HEK293 (cell line): ENCODE results near the gene CDC42SE1.

ENCODE experiments used
- GLIS1 ChIP-seq: fragments of 450-650 bp; formaldehyde crosslinking; IDR thresholded peaks from 2 replicates; pipeline ENCODE4 v1.5.1; 2016; ENCODE audit warnings: missing biosample characterization, missing genetic modification characterization
- GLIS2 ChIP-seq: fragments of 450-650 bp; formaldehyde crosslinking; IDR thresholded peaks from 2 replicates; pipeline ENCODE4 v1.5.1; 2016; ENCODE audit warnings: missing biosample characterization, missing genetic modification characterization
- KLF10 ChIP-seq: fragments of 450-650 bp; IDR thresholded peaks from 2 replicates; pipeline ENCODE4 v1.5.1; 2018; ENCODE audit warnings: missing biosample characterization, mild to moderate bottlenecking, missing genetic modification characterization
- KLF16 ChIP-seq: fragments of 450-650 bp; formaldehyde crosslinking; IDR thresholded peaks from 2 replicates; pipeline ENCODE4 v1.5.1; 2017; ENCODE audit warnings: missing biosample characterization, missing genetic modification characterization
- YY1 ChIP-seq: fragments of 450-650 bp; formaldehyde crosslinking; IDR thresholded peaks from 2 replicates; pipeline ENCODE4 v1.5.1; 2018; ENCODE audit warnings: missing biosample characterization, missing genetic modification characterization
- ZBTB17 ChIP-seq: fragments of 450-650 bp; formaldehyde crosslinking; IDR thresholded peaks from 2 replicates; pipeline ENCODE4 v1.5.1; 2016; ENCODE audit warnings: missing biosample characterization, missing genetic modification characterization
- ZFP37 ChIP-seq: fragments of 450-650 bp; formaldehyde crosslinking; IDR thresholded peaks from 2 replicates; pipeline ENCODE4 v1.5.1; 2016; ENCODE audit warnings: missing biosample characterization, missing genetic modification characterization
- ZNF155 ChIP-seq: fragments of 450-650 bp; formaldehyde crosslinking; IDR thresholded peaks from 2 replicates; pipeline ENCODE4 v1.5.1; 2016; ENCODE audit warnings: missing biosample characterization, missing genetic modification characterization
- ZNF174 ChIP-seq: fragments of 450-650 bp; formaldehyde crosslinking; IDR thresholded peaks from 2 replicates; pipeline ENCODE4 v1.5.0; 2017; ENCODE audit warnings: missing biosample characterization, mild to moderate bottlenecking, missing genetic modification characterization
- ZNF175 ChIP-seq: fragments of 450-650 bp; formaldehyde crosslinking; IDR thresholded peaks from 2 replicates; pipeline ENCODE4 v1.5.1; 2016; ENCODE audit warnings: missing biosample characterization, missing genetic modification characterization
- ZNF184 ChIP-seq: fragments of 450-650 bp; IDR thresholded peaks from 2 replicates; pipeline ENCODE4 v1.5.1; 2018; ENCODE audit warnings: missing biosample characterization, mild to moderate bottlenecking, missing genetic modification characterization
- ZNF19 ChIP-seq: fragments of 450-650 bp; formaldehyde crosslinking; IDR thresholded peaks from 2 replicates; pipeline ENCODE4; 2016; ENCODE audit warnings: missing biosample characterization, missing genetic modification characterization, low read depth
- ZNF2 ChIP-seq: fragments of 450-650 bp; formaldehyde crosslinking; IDR thresholded peaks from 2 replicates; pipeline ENCODE4 v1.5.1; 2016; ENCODE audit warnings: missing biosample characterization, missing genetic modification characterization
- ZNF202 ChIP-seq: fragments of 450-650 bp; formaldehyde crosslinking; IDR thresholded peaks from 2 replicates; pipeline ENCODE4 v1.5.1; 2016; ENCODE audit warnings: missing biosample characterization, missing genetic modification characterization, borderline replicate concordance
- ZNF214 ChIP-seq: fragments of 450-650 bp; formaldehyde crosslinking; IDR thresholded peaks from 2 replicates; pipeline ENCODE4 v1.5.1; 2017; ENCODE audit warnings: missing biosample characterization, mild to moderate bottlenecking, missing genetic modification characterization, borderline replicate concordance
- ZNF366 ChIP-seq: fragments of 450-650 bp; formaldehyde crosslinking; conservative IDR thresholded peaks from 2 replicates; pipeline ENCODE4 v1.5.1; 2016; ENCODE audit warnings: missing biosample characterization, missing genetic modification characterization
- ZNF394 ChIP-seq: fragments of 450-650 bp; formaldehyde crosslinking; IDR thresholded peaks from 2 replicates; pipeline ENCODE4 v1.5.1; 2016; ENCODE audit warnings: missing biosample characterization, missing genetic modification characterization, mild to moderate bottlenecking, moderate library complexity, borderline replicate concordance
- ZNF416 ChIP-seq: fragments of 450-650 bp; formaldehyde crosslinking; IDR thresholded peaks from 2 replicates; pipeline ENCODE4 v1.5.1; 2016; ENCODE audit warnings: missing biosample characterization, missing genetic modification characterization
- ZNF423 ChIP-seq: fragments of 450-650 bp; formaldehyde crosslinking; IDR thresholded peaks from 2 replicates; pipeline ENCODE4 v1.5.1; 2016; ENCODE audit warnings: missing biosample characterization, missing genetic modification characterization
- ZNF501 ChIP-seq: fragments of 450-650 bp; formaldehyde crosslinking; IDR thresholded peaks from 2 replicates; pipeline ENCODE4 v1.5.1; 2016; ENCODE audit warnings: missing biosample characterization, missing genetic modification characterization
- ZNF530 ChIP-seq: fragments of 450-650 bp; formaldehyde crosslinking; IDR thresholded peaks from 2 replicates; pipeline ENCODE4 v1.5.1; 2016; ENCODE audit warnings: low read depth, missing biosample characterization, missing genetic modification characterization
- ZNF660 ChIP-seq: fragments of 450-650 bp; IDR thresholded peaks from 2 replicates; pipeline ENCODE4 v1.5.1; 2018; ENCODE audit warnings: missing biosample characterization, mild to moderate bottlenecking, missing genetic modification characterization
- ZNF76 ChIP-seq: fragments of 450-650 bp; formaldehyde crosslinking; IDR thresholded peaks from 2 replicates; pipeline ENCODE4; 2016; ENCODE audit warnings: low read depth, missing biosample characterization, missing genetic modification characterization, borderline replicate concordance
- TF ChIP-seq, protein P1 (sequence below): fragments of 450-650 bp; IDR thresholded peaks from 2 replicates; pipeline ENCODE4 v1.5.1; 2018; ENCODE audit warnings: missing biosample characterization, mild to moderate bottlenecking, missing genetic modification characterization
- TF ChIP-seq, protein P2 (sequence below): fragments of 450-650 bp; formaldehyde crosslinking; IDR thresholded peaks from 2 replicates; pipeline ENCODE4 v1.5.1; 2016; ENCODE audit warnings: missing biosample characterization, missing genetic modification characterization
- TF ChIP-seq, protein P3 (sequence below): fragments of 450-650 bp; formaldehyde crosslinking; IDR thresholded peaks from 2 replicates; pipeline ENCODE4 v1.5.1; 2016; ENCODE audit warnings: missing biosample characterization, missing genetic modification characterization
- TF ChIP-seq, protein P4 (sequence below): fragments of 450-650 bp; formaldehyde crosslinking; IDR thresholded peaks from 2 replicates; pipeline ENCODE4 v1.5.1; 2016; ENCODE audit warnings: missing biosample characterization, missing genetic modification characterization
- TF ChIP-seq, protein P5 (sequence below): fragments of 450-650 bp; formaldehyde crosslinking; IDR thresholded peaks from 2 replicates; pipeline ENCODE4 v1.5.1; 2016; ENCODE audit warnings: missing biosample characterization, missing genetic modification characterization

The CDC42SE1 gene

DNA sequence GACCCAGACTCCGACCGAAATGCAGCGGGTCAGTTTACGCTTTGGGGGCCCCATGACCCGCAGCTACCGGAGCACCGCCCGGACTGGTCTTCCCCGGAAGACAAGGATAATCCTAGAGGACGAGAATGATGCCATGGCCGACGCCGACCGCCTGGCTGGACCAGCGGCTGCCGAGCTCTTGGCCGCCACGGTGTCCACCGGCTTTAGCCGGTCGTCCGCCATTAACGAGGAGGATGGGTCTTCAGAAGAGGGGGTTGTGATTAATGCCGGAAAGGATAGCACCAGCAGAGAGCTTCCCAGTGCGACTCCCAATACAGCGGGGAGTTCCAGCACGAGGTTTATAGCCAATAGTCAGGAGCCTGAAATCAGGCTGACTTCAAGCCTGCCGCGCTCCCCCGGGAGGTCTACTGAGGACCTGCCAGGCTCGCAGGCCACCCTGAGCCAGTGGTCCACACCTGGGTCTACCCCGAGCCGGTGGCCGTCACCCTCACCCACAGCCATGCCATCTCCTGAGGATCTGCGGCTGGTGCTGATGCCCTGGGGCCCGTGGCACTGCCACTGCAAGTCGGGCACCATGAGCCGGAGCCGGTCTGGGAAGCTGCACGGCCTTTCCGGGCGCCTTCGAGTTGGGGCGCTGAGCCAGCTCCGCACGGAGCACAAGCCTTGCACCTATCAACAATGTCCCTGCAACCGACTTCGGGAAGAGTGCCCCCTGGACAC is 11.3 kb downstream of the CDC42SE1 start (continued):
- TF ChIP-seq, protein P1, sequence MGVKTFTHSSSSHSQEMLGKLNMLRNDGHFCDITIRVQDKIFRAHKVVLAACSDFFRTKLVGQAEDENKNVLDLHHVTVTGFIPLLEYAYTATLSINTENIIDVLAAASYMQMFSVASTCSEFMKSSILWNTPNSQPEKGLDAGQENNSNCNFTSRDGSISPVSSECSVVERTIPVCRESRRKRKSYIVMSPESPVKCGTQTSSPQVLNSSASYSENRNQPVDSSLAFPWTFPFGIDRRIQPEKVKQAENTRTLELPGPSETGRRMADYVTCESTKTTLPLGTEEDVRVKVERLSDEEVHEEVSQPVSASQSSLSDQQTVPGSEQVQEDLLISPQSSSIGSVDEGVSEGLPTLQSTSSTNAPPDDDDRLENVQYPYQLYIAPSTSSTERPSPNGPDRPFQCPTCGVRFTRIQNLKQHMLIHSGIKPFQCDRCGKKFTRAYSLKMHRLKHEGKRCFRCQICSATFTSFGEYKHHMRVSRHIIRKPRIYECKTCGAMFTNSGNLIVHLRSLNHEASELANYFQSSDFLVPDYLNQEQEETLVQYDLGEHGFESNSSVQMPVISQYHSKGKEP (tag by site-specific recombination): no peak
- TF ChIP-seq ZBTB17 (peak; percentile 73), ZNF202 (tag by site-specific recombination) (no peak), YY1 (tag by site-specific recombination) (peak; percentile 69; the same call in 1 of the 2 replicates), ZNF184 (no peak), KLF16 (no peak), ZNF416 (tag by site-specific recombination) (no peak), ZNF423 (tag by site-specific recombination) (0 out of 2 replicates have a peak, but pooled peaks have one; percentile 23), ZNF394 (tag by site-specific recombination) (0 out of 2 replicates have a peak, but pooled peaks have one; percentile 13), ZNF155 (tag by site-specific recombination) (no peak), ZNF174 (tag by site-specific recombination) (no peak), ZNF501 (tag by site-specific recombination) (peak; percentile 49), ZNF530 (no peak), ZNF2 (tag by site-specific recombination) (peak; percentile 7; the same call in 1 of the 2 replicates), ZFP37 (tag by site-specific recombination) (0 out of 2 replicates have a peak, but pooled peaks have one; percentile 27), ZNF214 (no peak), ZNF366 (tag by site-specific recombination) (0 out of 2 replicates have a peak, but pooled peaks have one; percentile 30), GLIS1 (tag by site-specific recombination) (peak; percentile 41), ZNF660 (tag by site-specific recombination) (no peak), ZNF76 (tag by site-specific recombination) (peak; percentile 57; the same call in 1 of the 2 replicates), KLF10 (no peak), ZNF175 (tag by site-specific recombination) (no peak), GLIS2 (tag by site-specific recombination) (peak; percentile 27), ZNF19 (tag by site-specific recombination) (no peak)
- TF ChIP-seq, protein P2, sequence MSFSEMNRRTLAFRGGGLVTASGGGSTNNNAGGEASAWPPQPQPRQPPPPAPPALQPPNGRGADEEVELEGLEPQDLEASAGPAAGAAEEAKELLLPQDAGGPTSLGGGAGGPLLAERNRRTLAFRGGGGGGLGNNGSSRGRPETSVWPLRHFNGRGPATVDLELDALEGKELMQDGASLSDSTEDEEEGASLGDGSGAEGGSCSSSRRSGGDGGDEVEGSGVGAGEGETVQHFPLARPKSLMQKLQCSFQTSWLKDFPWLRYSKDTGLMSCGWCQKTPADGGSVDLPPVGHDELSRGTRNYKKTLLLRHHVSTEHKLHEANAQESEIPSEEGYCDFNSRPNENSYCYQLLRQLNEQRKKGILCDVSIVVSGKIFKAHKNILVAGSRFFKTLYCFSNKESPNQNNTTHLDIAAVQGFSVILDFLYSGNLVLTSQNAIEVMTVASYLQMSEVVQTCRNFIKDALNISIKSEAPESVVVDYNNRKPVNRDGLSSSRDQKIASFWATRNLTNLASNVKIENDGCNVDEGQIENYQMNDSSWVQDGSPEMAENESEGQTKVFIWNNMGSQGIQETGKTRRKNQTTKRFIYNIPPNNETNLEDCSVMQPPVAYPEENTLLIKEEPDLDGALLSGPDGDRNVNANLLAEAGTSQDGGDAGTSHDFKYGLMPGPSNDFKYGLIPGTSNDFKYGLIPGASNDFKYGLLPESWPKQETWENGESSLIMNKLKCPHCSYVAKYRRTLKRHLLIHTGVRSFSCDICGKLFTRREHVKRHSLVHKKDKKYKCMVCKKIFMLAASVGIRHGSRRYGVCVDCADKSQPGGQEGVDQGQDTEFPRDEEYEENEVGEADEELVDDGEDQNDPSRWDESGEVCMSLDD (tag by site-specific recombination): no peak
- TF ChIP-seq, protein P3, sequence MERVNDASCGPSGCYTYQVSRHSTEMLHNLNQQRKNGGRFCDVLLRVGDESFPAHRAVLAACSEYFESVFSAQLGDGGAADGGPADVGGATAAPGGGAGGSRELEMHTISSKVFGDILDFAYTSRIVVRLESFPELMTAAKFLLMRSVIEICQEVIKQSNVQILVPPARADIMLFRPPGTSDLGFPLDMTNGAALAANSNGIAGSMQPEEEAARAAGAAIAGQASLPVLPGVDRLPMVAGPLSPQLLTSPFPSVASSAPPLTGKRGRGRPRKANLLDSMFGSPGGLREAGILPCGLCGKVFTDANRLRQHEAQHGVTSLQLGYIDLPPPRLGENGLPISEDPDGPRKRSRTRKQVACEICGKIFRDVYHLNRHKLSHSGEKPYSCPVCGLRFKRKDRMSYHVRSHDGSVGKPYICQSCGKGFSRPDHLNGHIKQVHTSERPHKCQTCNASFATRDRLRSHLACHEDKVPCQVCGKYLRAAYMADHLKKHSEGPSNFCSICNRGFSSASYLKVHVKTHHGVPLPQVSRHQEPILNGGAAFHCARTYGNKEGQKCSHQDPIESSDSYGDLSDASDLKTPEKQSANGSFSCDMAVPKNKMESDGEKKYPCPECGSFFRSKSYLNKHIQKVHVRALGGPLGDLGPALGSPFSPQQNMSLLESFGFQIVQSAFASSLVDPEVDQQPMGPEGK (tag by site-specific recombination): peak; percentile 1
- TF ChIP-seq, protein P4, sequence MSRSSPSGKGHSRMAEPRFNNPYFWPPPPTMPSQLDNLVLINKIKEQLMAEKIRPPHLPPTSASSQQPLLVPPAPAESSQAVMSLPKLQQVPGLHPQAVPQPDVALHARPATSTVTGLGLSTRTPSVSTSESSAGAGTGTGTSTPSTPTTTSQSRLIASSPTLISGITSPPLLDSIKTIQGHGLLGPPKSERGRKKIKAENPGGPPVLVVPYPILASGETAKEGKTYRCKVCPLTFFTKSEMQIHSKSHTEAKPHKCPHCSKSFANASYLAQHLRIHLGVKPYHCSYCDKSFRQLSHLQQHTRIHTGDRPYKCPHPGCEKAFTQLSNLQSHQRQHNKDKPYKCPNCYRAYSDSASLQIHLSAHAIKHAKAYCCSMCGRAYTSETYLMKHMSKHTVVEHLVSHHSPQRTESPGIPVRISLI (tag by site-specific recombination): no peak
- TF ChIP-seq, protein P5, sequence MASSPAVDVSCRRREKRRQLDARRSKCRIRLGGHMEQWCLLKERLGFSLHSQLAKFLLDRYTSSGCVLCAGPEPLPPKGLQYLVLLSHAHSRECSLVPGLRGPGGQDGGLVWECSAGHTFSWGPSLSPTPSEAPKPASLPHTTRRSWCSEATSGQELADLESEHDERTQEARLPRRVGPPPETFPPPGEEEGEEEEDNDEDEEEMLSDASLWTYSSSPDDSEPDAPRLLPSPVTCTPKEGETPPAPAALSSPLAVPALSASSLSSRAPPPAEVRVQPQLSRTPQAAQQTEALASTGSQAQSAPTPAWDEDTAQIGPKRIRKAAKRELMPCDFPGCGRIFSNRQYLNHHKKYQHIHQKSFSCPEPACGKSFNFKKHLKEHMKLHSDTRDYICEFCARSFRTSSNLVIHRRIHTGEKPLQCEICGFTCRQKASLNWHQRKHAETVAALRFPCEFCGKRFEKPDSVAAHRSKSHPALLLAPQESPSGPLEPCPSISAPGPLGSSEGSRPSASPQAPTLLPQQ (tag by site-specific recombination): peak; percentile 62
